ENCODE results near the gene TBX1. TPM values are rescaled to one million over a fixed set of nuclear protein-coding genes. Genes with fewer than 3 reads are reported as not detected.

TBX1 gene
- total RNA-seq, 1 donor from 2014 or later = not detected

DNA sequence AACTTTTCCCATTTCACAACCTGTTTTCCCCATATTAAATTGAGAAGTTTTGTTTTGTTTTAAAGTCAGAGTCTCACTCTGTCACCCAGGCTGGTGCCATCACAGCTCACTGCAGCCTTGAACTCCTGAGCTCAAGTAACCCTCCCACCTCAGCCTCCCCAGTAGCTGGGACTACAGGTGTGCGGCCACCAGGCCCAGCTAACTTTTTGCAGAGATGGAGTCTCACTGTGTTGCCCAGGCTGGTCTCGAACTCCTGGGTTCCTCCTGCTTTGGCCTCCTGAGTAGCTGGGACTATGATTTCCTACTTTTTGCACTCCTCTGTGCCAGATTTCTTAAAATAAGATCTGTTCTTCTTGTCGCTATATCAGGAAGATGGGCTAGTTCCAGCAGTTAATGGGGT lies 49.2 kb downstream of the TBX1 start:
- H3K9ac ChIP-seq = no peak overlapping the region
- Mint-ChIP-seq H3K27me3 (ENCODE audit: insufficient read depth, low read depth) (no peaks in the 10 kb centered on the region), H3K9me3 (no peaks in the 10 kb centered on the region), H3K4me3 (no peak overlapping the region), H3K4me1 (peaks cover 3% of the 10 kb centered on the region), H3K27ac (no peak overlapping the region), H3K36me3 (no peaks in the 10 kb centered on the region)
- TF ChIP-seq EZH2phosphoT487 (IDR thresholded peaks at IDR 0.05) = no peak
- TF ChIP-seq, protein P1, sequence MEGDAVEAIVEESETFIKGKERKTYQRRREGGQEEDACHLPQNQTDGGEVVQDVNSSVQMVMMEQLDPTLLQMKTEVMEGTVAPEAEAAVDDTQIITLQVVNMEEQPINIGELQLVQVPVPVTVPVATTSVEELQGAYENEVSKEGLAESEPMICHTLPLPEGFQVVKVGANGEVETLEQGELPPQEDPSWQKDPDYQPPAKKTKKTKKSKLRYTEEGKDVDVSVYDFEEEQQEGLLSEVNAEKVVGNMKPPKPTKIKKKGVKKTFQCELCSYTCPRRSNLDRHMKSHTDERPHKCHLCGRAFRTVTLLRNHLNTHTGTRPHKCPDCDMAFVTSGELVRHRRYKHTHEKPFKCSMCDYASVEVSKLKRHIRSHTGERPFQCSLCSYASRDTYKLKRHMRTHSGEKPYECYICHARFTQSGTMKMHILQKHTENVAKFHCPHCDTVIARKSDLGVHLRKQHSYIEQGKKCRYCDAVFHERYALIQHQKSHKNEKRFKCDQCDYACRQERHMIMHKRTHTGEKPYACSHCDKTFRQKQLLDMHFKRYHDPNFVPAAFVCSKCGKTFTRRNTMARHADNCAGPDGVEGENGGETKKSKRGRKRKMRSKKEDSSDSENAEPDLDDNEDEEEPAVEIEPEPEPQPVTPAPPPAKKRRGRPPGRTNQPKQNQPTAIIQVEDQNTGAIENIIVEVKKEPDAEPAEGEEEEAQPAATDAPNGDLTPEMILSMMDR (IDR thresholded peaks at IDR 0.05) = no peak
- TF ChIP-seq EZH2 (IDR thresholded peaks at IDR 0.05) = no peak
- no peaks in the 10 kb centered on the region for H3K36me3 ChIP-seq
- H3K9me3 ChIP-seq (ENCODE audit: low read depth) = no peaks in the 10 kb centered on the region
- H4K20me1 ChIP-seq (ENCODE audit: low read depth) = no peaks in the 10 kb centered on the region
- no peaks in the 10 kb centered on the region for H3K79me2 ChIP-seq (ENCODE audit: low read depth)
- no peak for DNase-seq (ENCODE audit: low spot score)
- no peaks in the 10 kb centered on the region for H3K4me1 ChIP-seq
- H3K4me3 ChIP-seq = no peak overlapping the region
- no peak overlapping the region for H3K27ac ChIP-seq
- no peak overlapping the region for H3K4me2 ChIP-seq
- H2AFZ ChIP-seq (replicated peaks) = no peak overlapping the region
- H3F3A ChIP-seq (ENCODE audit: low read depth) = no peaks in the 10 kb centered on the region
- no peaks in the 10 kb centered on the region for H3K27me3 ChIP-seq

DNA sequence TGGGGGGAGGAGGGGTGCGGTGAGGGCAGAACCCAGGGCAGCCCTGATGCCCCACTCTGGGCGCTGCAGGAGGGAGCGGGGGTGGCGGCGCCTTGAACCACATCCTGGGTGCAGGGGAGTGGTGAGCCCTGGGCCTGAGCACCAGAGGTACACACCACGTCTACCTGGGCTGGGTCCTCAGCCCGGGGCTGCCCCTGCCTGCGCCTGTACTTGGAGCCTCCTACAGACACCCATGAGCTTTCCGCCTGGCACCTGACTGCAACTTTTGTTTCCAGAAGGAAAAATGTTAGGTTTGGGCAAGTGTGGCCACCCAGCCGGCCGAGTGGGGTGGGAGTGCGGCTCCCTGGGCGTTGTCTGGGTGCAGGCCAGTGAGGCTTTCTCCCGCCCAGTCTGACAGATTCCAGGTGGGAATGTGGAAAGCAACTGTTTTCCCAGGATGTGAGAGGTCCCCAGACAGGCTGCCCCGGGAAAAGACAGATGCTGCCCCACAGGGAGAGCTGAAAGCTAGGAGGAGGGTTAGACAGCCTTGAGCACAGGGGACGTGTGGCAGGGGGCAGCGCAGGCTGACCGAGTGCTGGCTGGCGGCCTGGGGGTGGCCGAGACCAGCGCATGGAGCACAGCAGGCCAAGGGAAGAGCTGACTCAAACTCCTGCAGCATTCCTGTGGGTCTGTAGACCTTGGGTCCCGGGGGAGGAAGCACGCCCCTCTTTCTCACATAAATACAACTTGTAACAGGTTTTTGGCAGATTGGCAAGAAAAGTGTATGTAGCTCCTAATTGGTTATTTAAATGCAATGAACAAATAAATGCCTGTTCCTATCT lies 50.0 kb downstream of the TBX1 start:
- peaks cover 3% of the 10 kb centered on the region for H3K4me1 Mint-ChIP-seq
- Histone ChIP-seq H3K79me2 (ENCODE audit: low read depth) (no peaks in the 10 kb centered on the region), H3K4me2 (no peak overlapping the region), H3F3A (ENCODE audit: low read depth) (no peaks in the 10 kb centered on the region), H3K36me3 (no peaks in the 10 kb centered on the region), H3K4me3 (no peak overlapping the region), H3K9ac (no peak overlapping the region), H3K4me1 (no peaks in the 10 kb centered on the region), H4K20me1 (ENCODE audit: low read depth) (no peaks in the 10 kb centered on the region), H3K27ac (no peak overlapping the region), H3K27me3 (no peaks in the 10 kb centered on the region), H3K9me3 (ENCODE audit: low read depth) (no peaks in the 10 kb centered on the region), H2AFZ (replicated peaks) (no peak overlapping the region)
- H3K27ac Mint-ChIP-seq = peak overlapping the region; percentile 78
- no peaks in the 10 kb centered on the region for H3K9me3 Mint-ChIP-seq
- peak; percentile 31 for DNase-seq (ENCODE audit: low spot score)
- H3K4me3 Mint-ChIP-seq = no peak overlapping the region
- no peaks in the 10 kb centered on the region for H3K27me3 Mint-ChIP-seq (ENCODE audit: insufficient read depth, low read depth)
- H3K36me3 Mint-ChIP-seq = no peaks in the 10 kb centered on the region
- TF ChIP-seq, protein P1 (IDR thresholded peaks at IDR 0.05) = no peak
- TF ChIP-seq EZH2phosphoT487 (IDR thresholded peaks at IDR 0.05) (no peak), EZH2 (IDR thresholded peaks at IDR 0.05) (no peak)

DNA sequence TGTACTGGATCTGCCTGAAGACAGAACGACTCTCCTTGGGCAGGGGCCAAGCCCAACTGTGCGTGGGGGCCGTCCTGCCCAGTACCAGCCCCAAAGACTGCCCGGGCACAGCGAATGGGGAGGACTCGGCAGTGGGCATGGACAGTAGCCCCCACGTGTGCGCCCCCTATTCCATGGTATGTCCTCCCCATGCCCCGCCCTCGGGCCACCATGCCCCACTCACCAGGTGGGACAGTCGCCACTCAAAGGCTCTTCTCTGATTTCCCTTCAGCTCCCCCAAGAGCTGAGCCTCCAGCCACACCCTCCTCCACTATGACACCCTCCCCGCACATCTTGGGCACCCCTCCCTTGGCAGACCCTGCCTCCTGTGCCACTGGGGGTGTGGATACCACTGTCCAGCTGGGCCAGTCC lies 50.6 kb downstream of the TBX1 start:
- peaks cover 3% of the 10 kb centered on the region for H3K4me1 Mint-ChIP-seq
- no peaks in the 10 kb centered on the region for H3K79me2 ChIP-seq (ENCODE audit: low read depth)
- no peaks in the 10 kb centered on the region for H3K9me3 ChIP-seq (ENCODE audit: low read depth)
- no peak overlapping the region for H3K9ac ChIP-seq
- no peak for DNase-seq (ENCODE audit: low spot score)
- no peak overlapping the region for H3K27ac Mint-ChIP-seq
- no peak overlapping the region for H3K4me2 ChIP-seq
- H3K4me3 Mint-ChIP-seq = no peak overlapping the region
- TF ChIP-seq EZH2 (IDR thresholded peaks at IDR 0.05) (no peak), EZH2phosphoT487 (IDR thresholded peaks at IDR 0.05) (no peak)
- TF ChIP-seq, protein P1 (IDR thresholded peaks at IDR 0.05) = no peak
- H3K27me3 Mint-ChIP-seq (ENCODE audit: insufficient read depth, low read depth) = no peaks in the 10 kb centered on the region
- no peak overlapping the region for H3K27ac ChIP-seq
- H3K36me3 ChIP-seq = no peaks in the 10 kb centered on the region
- H3F3A ChIP-seq (ENCODE audit: low read depth) = no peaks in the 10 kb centered on the region
- no peak overlapping the region for H2AFZ ChIP-seq (replicated peaks)
- no peaks in the 10 kb centered on the region for H3K4me1 ChIP-seq
- no peaks in the 10 kb centered on the region for H3K27me3 ChIP-seq
- H3K4me3 ChIP-seq = no peak overlapping the region
- no peaks in the 10 kb centered on the region for H3K36me3 Mint-ChIP-seq
- H3K9me3 Mint-ChIP-seq = no peaks in the 10 kb centered on the region
- H4K20me1 ChIP-seq (ENCODE audit: low read depth) = no peaks in the 10 kb centered on the region

All from neural progenitor cell (in vitro differentiated cells).